GM12872 (cell line): ENCODE results near the gene EFCAB6.

Experiments
- CTCF ChIP-seq: IDR thresholded peaks from 3 replicates; pipeline ENCODE4 v1.5.1; 2011; ENCODE audit warnings: low read depth, mild to moderate bottlenecking, low read length, moderate library complexity; ENCODE audit not compliant: insufficient read depth

The EFCAB6 gene

GRCh38 chr22:43634316-43634715 lies 177.8 kb downstream of the EFCAB6 start:
- no peak for TF ChIP-seq CTCF

GRCh38 chr22:43633631-43634285 lies 178.3 kb downstream of the EFCAB6 start:
- no peak for TF ChIP-seq CTCF

GRCh38 chr22:43631846-43632245 lies 180.3 kb downstream of the EFCAB6 start:
- no peak for TF ChIP-seq CTCF

GRCh38 chr22:43631201-43631600 lies 180.9 kb downstream of the EFCAB6 start:
- no peak for TF ChIP-seq CTCF

GRCh38 chr22:43630451-43630850 lies 181.7 kb downstream of the EFCAB6 start:
- no peak for TF ChIP-seq CTCF

- TF ChIP-seq CTCF: no peak
Measured at GRCh38 chr22:43628250-43628649, 183.9 kb downstream of the EFCAB6 start.

GRCh38 chr22:43627485-43628213 lies 184.5 kb downstream of the EFCAB6 start:
- TF ChIP-seq CTCF: no peak
